HG03558 (cell line): ENCODE measurements around the gene ARNT2.

Source experiments
- ATAC-seq: cut with Tn5 transposase; IDR thresholded peaks from one replicate; pipeline ENCODE4 v1.9.1; 2021; ENCODE audit warnings: moderate number of reproducible peaks; ENCODE audit not compliant: unreplicated experiment; ENCODE audit errors: extremely low read depth

ARNT2 gene

DNA sequence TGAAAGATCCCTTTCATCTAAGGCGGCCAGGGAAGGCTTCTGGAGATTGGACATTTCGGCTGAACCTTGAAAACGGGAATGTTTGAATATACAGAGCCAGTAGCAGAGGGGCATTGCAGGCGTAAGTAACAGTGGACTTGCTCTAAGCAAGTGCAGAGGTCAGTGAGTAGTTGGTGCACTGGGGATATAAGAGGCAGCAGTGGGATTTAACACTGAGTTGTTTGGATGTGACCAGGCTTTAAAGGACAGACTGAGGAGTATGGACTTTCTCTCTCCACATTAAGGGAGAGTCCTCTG lies 1.3 kb downstream of the ARNT2 start:
- no peak for ATAC-seq

DNA sequence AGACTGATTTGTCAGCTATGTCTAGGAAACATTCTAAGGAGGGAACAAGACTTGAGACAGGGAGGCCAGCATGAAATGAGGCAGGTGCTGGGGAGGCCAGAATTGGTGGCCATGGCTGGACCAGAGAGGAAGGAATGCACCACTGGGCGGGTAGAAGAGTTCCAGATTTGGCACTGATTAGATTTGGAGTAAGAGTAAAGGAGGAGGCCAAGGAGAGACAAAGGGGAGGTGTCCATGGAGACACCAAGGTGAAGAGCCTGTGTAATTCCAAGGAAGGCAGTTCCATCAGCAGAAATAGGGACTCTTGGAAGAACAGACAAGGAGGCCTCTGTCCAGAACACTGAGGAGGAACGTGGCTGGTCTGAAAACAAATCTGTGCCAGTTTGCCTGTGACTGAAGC lies 1.8 kb downstream of the ARNT2 start:
- no peak for ATAC-seq

- no peak for ATAC-seq
Observed at GRCh38 chr15:80411788-80412288, 7.7 kb downstream of the ARNT2 start.

DNA sequence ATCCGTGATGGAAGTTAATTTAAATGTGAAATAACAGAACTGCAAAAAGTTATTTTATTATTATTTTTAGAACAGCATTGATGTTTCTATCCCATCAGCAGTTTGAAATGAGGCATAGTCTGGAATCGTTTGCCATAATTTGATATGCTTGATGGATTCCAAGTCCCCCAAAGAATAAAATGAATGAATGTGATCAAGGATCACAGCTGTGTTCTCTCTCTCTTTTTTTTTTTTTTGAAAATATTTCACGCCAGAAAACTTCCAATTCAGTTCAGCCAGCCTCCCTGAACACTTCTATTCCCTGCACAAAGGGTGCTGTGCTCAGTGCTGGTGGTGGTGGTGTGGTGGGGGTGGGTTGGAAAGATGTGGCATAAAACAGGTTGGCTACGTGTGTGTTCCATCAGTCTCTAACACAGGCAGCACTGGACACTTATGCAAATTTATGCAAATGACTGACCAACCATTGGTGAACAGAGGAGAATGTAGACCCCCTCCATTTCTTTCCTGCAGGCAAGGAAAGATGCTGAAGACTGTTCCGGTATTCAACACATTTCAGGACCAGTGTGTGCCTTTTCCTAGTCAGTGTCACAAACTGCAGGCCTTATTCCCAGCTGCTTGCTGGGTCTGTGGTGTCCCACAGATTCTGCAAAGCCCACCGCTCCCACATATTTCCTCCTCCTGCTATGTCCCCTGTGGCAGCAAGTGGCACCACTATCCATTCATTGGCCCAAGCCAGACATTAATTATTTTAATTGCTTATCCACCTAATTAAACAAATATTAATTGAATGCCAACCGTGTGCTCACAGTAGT lies 10.6 kb downstream of the ARNT2 start:
- ATAC-seq, result no peak

DNA sequence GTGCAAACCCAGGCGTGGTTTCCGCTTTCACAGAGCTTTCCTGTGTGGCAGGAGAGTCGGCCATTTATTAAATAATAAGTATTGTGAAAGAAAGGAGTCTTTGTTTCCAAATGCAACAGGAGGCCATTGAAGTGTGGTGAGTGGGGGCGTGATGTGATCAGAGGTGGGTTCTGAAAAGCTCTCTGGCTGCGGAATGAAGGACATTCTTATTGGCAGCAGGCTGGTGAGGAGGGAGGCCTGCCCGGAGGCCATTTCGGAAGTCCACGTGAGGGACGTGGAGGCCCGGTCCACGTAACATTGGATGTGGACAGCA lies 11.1 kb downstream of the ARNT2 start:
- no peak for ATAC-seq

GRCh38 chr15:80416702-80417101 lies 12.5 kb downstream of the ARNT2 start:
- no peak for ATAC-seq

- ATAC-seq, result no peak
Observed at GRCh38 chr15:80418892-80419537, 14.8 kb downstream of the ARNT2 start.

DNA sequence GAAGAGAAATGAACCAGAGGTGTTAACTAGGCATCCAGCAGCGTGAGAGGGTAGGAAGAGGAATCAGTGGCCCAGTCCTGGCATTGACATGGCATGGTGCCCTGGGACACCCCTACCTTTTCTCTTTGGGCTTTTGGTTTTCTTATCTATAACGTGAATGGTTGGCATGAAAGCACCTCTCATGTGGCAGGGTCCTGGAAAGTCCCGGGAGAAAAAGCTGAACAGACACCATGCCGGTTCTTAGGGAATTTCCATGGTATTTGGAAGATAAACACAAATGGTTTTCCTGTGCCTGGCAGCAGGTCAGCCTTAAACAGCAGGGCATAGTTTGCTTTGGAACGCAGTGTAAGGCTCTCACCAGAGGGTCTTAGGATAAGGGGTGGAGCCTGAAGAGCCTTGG lies 15.4 kb downstream of the ARNT2 start:
- no peak for ATAC-seq

GRCh38 chr15:80420658-80421057 lies 16.5 kb downstream of the ARNT2 start:
- no peak for ATAC-seq

GRCh38 chr15:80423215-80423614 lies 19.0 kb downstream of the ARNT2 start:
- ATAC-seq, result no peak

- no peak for ATAC-seq
Observed at GRCh38 chr15:80424381-80424780, 20.2 kb downstream of the ARNT2 start.

DNA sequence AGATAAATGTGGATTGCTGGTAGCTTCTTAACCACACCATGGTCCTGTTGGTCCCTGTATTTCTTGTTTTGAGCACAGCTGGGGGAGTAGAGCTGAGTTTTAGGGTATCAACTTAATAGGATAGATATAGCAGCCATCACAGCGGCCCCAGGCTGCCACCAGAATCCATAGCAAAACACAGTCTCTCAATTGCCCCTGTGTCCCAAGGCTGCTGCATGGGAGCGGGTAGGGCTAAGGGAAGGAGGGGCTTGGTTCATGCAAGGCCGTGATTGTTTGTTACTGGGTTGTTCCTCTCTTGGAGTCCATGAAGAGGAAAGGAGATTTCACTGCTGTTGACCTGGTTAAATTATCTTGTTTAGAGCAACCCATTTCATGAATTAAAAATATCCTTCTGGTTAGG lies 22.1 kb downstream of the ARNT2 start:
- ATAC-seq, result no peak

DNA sequence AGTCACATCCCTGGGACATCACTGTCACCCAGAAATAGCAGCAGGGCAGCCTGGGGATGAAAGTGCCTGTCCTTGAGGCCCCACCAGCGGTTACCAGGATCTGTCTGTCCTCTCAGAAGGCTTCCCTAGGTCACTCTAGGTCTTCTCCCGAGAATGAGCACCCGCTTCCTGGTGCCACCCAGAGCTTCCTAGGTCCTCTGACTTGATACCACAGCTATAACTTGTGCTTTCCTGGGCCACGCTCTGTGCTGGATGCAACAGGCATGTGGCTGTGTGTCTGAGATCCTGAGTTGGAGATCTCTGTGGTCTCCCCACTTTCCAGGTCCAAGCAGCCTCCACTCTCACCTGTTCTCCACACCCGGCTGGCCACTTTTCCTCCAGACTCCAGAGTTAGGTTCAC lies 25.8 kb downstream of the ARNT2 start:
- ATAC-seq, result no peak

DNA sequence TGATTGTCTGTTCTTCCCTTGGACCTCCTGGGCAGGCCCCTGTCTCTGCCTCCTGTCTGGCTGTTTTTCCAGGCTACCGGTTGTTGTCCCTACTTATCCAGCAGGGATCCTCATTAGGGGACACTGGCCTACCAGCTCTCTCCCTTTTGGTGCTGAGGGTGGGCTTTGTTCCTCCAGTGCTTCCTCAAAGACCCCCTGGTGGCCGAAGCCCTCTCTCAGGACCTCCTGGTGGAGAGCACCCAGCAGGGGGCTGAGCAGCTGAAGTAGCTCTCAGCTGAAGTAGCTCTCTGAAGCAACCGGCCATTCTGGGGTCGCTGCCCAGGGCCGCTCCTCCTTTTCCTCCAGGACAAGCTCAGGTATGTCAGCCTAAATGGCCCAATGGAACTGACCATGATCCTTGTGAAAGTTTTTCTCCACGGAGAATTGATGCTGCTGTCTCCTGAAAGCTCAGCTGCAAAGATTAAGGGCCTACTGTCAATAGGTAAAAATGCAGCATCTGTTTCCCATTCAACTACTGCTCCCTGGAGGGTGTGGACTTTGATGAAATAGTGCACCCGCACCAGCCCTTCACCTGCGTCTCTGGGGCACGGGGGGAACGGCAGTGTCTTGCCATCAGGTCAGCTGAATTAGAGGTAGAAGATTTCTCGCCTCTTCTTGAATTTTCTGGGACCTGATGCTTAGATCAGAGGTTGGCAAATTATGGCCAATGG lies 27.6 kb downstream of the ARNT2 start:
- ATAC-seq, result no peak

- ATAC-seq, result no peak
Observed at GRCh38 chr15:80432345-80432702, 28.1 kb downstream of the ARNT2 start.

DNA sequence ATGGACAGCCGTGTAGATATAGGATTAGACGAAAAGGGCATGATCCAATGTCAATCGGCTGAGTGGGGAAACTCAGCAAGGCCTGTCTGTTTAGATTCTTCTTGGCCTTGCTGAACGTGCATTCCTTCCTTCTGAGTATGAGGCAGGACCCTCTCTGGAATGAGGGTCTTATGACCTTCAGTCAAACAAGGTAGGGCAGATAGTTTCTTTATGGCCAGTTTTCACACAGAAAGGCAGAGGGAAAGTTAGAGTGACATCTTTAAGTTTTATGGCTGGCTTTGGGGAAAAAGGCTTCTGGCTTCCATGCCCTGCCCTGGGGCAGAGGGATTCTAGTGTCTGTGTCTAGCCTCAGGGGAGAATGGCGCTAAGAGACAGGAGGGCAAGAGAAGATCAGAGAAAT lies 29.7 kb downstream of the ARNT2 start:
- ATAC-seq, result no peak

GRCh38 chr15:80434926-80435720 lies 30.9 kb downstream of the ARNT2 start:
- no peak for ATAC-seq

GRCh38 chr15:80436511-80437307 lies 32.5 kb downstream of the ARNT2 start:
- ATAC-seq, result no peak

- no peak for ATAC-seq
Observed at GRCh38 chr15:80437334-80437891, 33.2 kb downstream of the ARNT2 start.

GRCh38 chr15:80439140-80439539 lies 35.0 kb downstream of the ARNT2 start:
- ATAC-seq, result no peak
